HepG2 (cell line): ENCODE data around the gene CFAP61. TPM values are rescaled to one million over a fixed set of nuclear protein-coding genes. Genes with fewer than 3 reads are reported as not detected.

ENCODE experiments used
- ATAC-seq: fragments of 200-7000 bp; cut with Tn5 transposase; 3 replicates; pipeline ENCODE4 v1.9.1; 2020; ENCODE audit warnings: mild to moderate bottlenecking, moderate library complexity
- BruUV-seq: library from RNA; stranded (reverse); fragments of 400-500 nt; replicated peaks from 2 replicates; lab custom pipeline; 2021; lab: Mats Ljungman, UMichigan
- CTCF ChIA-PET: fragments of 300-600 bp; formaldehyde crosslinking; extraction: SDS; loops from one replicate; lab custom pipeline; 2021; ENCODE audit warnings: low total read pairs, inconsistent platforms, low intra/inter-chr PET ratio; lab: Yijun Ruan, JAX
- POLR2A ChIA-PET: fragments of 350-600 bp; sonication (Branson Sonifier 250); formaldehyde crosslinking; loops from one replicate; lab custom pipeline; 2020; ENCODE audit warnings: antibody characterized with exemption, inconsistent platforms; lab: Yijun Ruan, JAX
- DNase-seq: peaks from one replicate; pipeline ENCODE4 v3.0.0-alpha.2; 2015; ENCODE audit warnings: low spot score
- FAIRE-seq: peaks from 3 replicates; lab custom pipeline; 2011; peaks lifted over from hg19 to GRCh38; lab: Jason Lieb, UNC
- H2AFZ ChIP-seq: one replicate; pipeline ENCODE4 v1.6.1; 2011; ENCODE audit warnings: low read length, inconsistent platforms
- H3K27ac ChIP-seq: fragments of 300-600 bp; 3 replicates; pipeline ENCODE4 v1.8.0; 2011; ENCODE audit warnings: mixed run types, mild to moderate bottlenecking, mixed read lengths, low read length, inconsistent platforms; ENCODE audit not compliant: insufficient read depth; ENCODE audit errors: extremely low read length
- H3K27me3 ChIP-seq, 2 experiments: fragments of 200-600 bp in 1 of 2; 2 replicates in 1 of 2; 3 replicates in 1 of 2; pipeline versions ENCODE4 v1.6.0 to v1.8.0; 2011; ENCODE audit warnings: low read length in 2 of 2, mild to moderate bottlenecking in 2 of 2, moderate library complexity in 2 of 2, inconsistent platforms in 1 of 2; ENCODE audit not compliant: insufficient read depth in 2 of 2, control insufficient read depth in 1 of 2
- H3K36me3 ChIP-seq, 2 experiments: fragments of 200-600 bp in 1 of 2; replicated peaks in 1 of 2; 2 replicates in 1 of 2; 3 replicates in 1 of 2; pipeline versions ENCODE4 v1.5.1 to v1.8.0; 2011; ENCODE audit warnings: low read length in 2 of 2, inconsistent platforms in 1 of 2; ENCODE audit not compliant: insufficient read depth in 2 of 2, control insufficient read depth in 1 of 2
- H3K4me1 ChIP-seq: 2 replicates; pipeline ENCODE4 v1.5.1; 2012; ENCODE audit warnings: low read length, inconsistent platforms; ENCODE audit not compliant: insufficient read depth
- H3K4me2 ChIP-seq: 2 replicates; pipeline ENCODE4 v1.6.0; 2011; ENCODE audit warnings: low read depth, low read length, inconsistent platforms
- H3K4me3 ChIP-seq, 3 experiments: fragments of 200-600 bp in 1 of 3; sonication (generic), shearing (Covaris generic) in 1 of 3; replicated peaks in 1 of 3; 2 replicates each; pipeline ENCODE4 v1.5.1; 2011 to 2016; ENCODE audit warnings: low read length in 3 of 3, inconsistent platforms in 2 of 3, low read depth in 2 of 3, mild to moderate bottlenecking in 2 of 3, control low read depth in 1 of 3, mixed read lengths in 1 of 3; ENCODE audit not compliant: insufficient read depth in 1 of 3
- H3K79me2 ChIP-seq: one replicate; pipeline ENCODE4 v1.6.1; 2011; ENCODE audit warnings: low read length, inconsistent platforms; ENCODE audit not compliant: insufficient read depth
- H3K9ac ChIP-seq: 2 replicates; pipeline ENCODE4 v1.6.0; 2011; ENCODE audit warnings: mild to moderate bottlenecking, low read depth, low read length, inconsistent platforms; ENCODE audit not compliant: insufficient read depth
- H3K9me3 ChIP-seq: 2 replicates; pipeline ENCODE4 v1.5.1; 2012; ENCODE audit warnings: mild to moderate bottlenecking, low read length
- H4K20me1 ChIP-seq: 2 replicates; pipeline ENCODE4 v1.6.0; 2011; ENCODE audit warnings: inconsistent platforms, mild to moderate bottlenecking, low read length, moderate library complexity; ENCODE audit not compliant: insufficient read depth
- DNMT1 ChIP-seq: sonication (generic); formaldehyde crosslinking; IDR thresholded peaks from 2 replicates; pipeline ENCODE4 v1.5.1; 2020; ENCODE audit warnings: mild to moderate bottlenecking, missing genetic modification reagents
- GLI4 ChIP-seq: sonication (generic); formaldehyde crosslinking; IDR thresholded peaks from 2 replicates; pipeline ENCODE4 v1.5.1; 2020; ENCODE audit warnings: missing genetic modification reagents, mild to moderate bottlenecking, moderate library complexity, borderline replicate concordance
- HES4 ChIP-seq: sonication (generic); formaldehyde crosslinking; IDR thresholded peaks from 2 replicates; pipeline ENCODE4 v1.9.0; 2021; ENCODE audit warnings: mild to moderate bottlenecking, missing genetic modification reagents, borderline replicate concordance
- MYNN ChIP-seq: sonication (generic); formaldehyde crosslinking; IDR thresholded peaks from 2 replicates; pipeline ENCODE4 v1.4.0; 2020; ENCODE audit warnings: mild to moderate bottlenecking, low read depth, missing genetic modification reagents
- ZNF280D ChIP-seq: sonication (generic); formaldehyde crosslinking; IDR thresholded peaks from 2 replicates; pipeline ENCODE4 v1.5.1; 2020; ENCODE audit warnings: mild to moderate bottlenecking, missing genetic modification reagents
- ZNF281 ChIP-seq: sonication (generic); formaldehyde crosslinking; IDR thresholded peaks from 2 replicates; pipeline ENCODE4 v1.4.0; 2020; ENCODE audit warnings: missing genetic modification reagents, borderline replicate concordance
- ZNF737 ChIP-seq: sonication (generic); formaldehyde crosslinking; IDR thresholded peaks from 2 replicates; pipeline ENCODE4 v1.5.0; 2020; ENCODE audit warnings: missing genetic modification reagents, mild to moderate bottlenecking, borderline replicate concordance
- WGBS: methylation state at CpG from one replicate; pipeline ENCODE4 v1.1.6; 2017; ENCODE audit warnings: low lambda C conversion rate; 5-methylcytosine and 5-hydroxymethylcytosine counted together
- in situ Hi-C: cut with HindIII; loops from 2 replicates; pipeline ENCODE4 v1.10.0; 2017; ENCODE audit warnings: low pct_unique_long_range_greater_than_20kb; ENCODE audit not compliant: extremely low pct_ligation_motif_present
- intact Hi-C: fragments of 100-400 bp; cut with micrococcal nuclease; formaldehyde crosslinking; loops from one replicate; pipeline ENCODE4 v1.10.0; 2022; ENCODE audit not compliant: unreplicated experiment
- polyA plus RNA-seq, 8 experiments: library from polyadenylated mRNA; depleted of rRNA in 3 of 8; stranded (reverse) in 7 of 8; unstranded in 1 of 8; fragments of >200 nt; fragmentation: Illumina TruSeq in 4 of 8; extraction: Trizol in 4 of 8; gene quantifications; 2 replicates each; pipeline versions ENCODE4 v1.2.1 to v1.2.3, GENCODE V29; 2011 to 2016; ENCODE audit warnings: low read depth in 4 of 8, missing spikeins in 1 of 8, mixed read lengths in 1 of 8; ENCODE audit not compliant: insufficient read depth in 1 of 8
- total RNA-seq, 5 experiments: library from RNA; depleted of rRNA; stranded (reverse); fragments of >200 nt; fragmentation: Illumina TruSeq; extraction: Trizol; gene quantifications; 2 replicates each; pipeline ENCODE4 v1.2.3, GENCODE V29; 2016; ENCODE audit warnings: low read depth in 1 of 5
- TF ChIP-seq, protein P1 (sequence below): sonication (generic); formaldehyde crosslinking; IDR thresholded peaks from 2 replicates; pipeline ENCODE4 v1.8.0; 2022; ENCODE audit warnings: missing genetic modification reagents, mild to moderate bottlenecking, borderline replicate concordance

The CFAP61 gene
- total and polyA plus RNA-seq, 2 of the 13 experiments (the other 11 are each of a cell fraction or from before 2014, with no cell fraction given), result 0.27 TPM; not detected in 1

DNA sequence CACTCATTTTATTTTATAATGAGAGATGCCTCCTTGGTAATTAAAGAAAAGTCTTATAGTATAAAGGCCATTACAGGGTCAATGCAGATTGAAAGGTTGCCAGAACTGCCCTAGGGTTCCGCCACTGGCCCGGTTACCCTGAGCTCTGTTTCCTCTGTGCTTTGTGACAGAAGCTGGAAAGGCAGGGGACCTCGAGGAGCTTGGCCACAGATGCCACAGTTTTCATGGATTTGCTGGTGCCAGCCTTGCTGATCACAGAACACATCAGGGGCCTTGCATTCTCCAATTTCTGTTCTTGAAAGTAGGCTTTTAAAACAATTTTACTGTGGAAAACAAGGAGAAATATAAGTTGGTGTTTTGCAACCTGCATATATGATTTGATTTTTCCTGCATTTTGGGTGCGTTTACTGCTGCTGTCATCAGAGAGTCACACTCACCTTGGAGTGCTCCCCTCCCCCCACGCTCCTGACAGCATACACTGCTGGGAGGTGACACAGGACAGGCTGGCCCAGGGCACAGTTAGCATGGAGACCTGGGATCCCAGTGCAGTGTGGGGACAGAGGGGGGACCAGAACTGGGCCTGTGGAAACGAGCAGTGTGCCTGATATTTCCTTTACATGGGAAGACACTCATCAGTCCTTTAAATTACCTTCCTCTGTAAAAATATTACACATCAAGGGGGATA is 142.8 kb downstream of the CFAP61 start:
- intact Hi-C loops (no loop called here), in situ Hi-C loops (no loop called here)
- Histone ChIP-seq H2AFZ (no peak overlapping the region), H4K20me1 (no peaks in the 10 kb centered on the region), H3K27ac (no peak overlapping the region), H3K4me3 (no peak overlapping the region), H3K36me3 (no peaks in the 10 kb centered on the region), H3K9me3 (no peaks in the 10 kb centered on the region), H3K4me1 (peaks cover 26% of the 10 kb centered on the region), H3K9ac (no peak overlapping the region), H3K79me2 (no peaks in the 10 kb centered on the region), H3K4me2 (no peak overlapping the region)
- CTCF ChIA-PET, result no interaction called here
- 29% methylated on average over 6 of the region's 6 CpGs for WGBS
- FAIRE-seq (no peak), ATAC-seq (no peak), DNase-seq (no peak)
- POLR2A ChIA-PET, result no interaction called here
- no TSS peak for BruUV-seq
- no peak for TF ChIP-seq GLI4 (CRISPR knock-in tag)
- TF ChIP-seq ZNF280D (CRISPR knock-in tag), result no peak
- TF ChIP-seq DNMT1, result 0 out of 2 replicates have a peak, but pooled peaks have one; percentile 15
- peak; percentile 72 for TF ChIP-seq ZNF281 (CRISPR knock-in tag)
- TF ChIP-seq, protein P1, sequence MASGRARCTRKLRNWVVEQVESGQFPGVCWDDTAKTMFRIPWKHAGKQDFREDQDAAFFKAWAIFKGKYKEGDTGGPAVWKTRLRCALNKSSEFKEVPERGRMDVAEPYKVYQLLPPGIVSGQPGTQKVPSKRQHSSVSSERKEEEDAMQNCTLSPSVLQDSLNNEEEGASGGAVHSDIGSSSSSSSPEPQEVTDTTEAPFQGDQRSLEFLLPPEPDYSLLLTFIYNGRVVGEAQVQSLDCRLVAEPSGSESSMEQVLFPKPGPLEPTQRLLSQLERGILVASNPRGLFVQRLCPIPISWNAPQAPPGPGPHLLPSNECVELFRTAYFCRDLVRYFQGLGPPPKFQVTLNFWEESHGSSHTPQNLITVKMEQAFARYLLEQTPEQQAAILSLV (CRISPR knock-in tag), result 0 out of 2 replicates have a peak, but pooled peaks have one; percentile 31
- TF ChIP-seq ZNF737 (CRISPR knock-in tag), result no peak
- TF ChIP-seq HES4 (CRISPR knock-in tag), result no peak
- TF ChIP-seq MYNN, result no peak
- TF ChIP-seq, all 625 proteins: peak for 3
- no peaks in the 10 kb centered on the region for H3K27me3 ChIP-seq
